Measurements from ENCODE around the gene SESN1. TPM values are rescaled to one million over a fixed set of nuclear protein-coding genes. Genes with fewer than 3 reads are reported as not detected.

The SESN1 gene
- total RNA-seq, 1 donor from 2014 or later, result 29.6 TPM

DNA sequence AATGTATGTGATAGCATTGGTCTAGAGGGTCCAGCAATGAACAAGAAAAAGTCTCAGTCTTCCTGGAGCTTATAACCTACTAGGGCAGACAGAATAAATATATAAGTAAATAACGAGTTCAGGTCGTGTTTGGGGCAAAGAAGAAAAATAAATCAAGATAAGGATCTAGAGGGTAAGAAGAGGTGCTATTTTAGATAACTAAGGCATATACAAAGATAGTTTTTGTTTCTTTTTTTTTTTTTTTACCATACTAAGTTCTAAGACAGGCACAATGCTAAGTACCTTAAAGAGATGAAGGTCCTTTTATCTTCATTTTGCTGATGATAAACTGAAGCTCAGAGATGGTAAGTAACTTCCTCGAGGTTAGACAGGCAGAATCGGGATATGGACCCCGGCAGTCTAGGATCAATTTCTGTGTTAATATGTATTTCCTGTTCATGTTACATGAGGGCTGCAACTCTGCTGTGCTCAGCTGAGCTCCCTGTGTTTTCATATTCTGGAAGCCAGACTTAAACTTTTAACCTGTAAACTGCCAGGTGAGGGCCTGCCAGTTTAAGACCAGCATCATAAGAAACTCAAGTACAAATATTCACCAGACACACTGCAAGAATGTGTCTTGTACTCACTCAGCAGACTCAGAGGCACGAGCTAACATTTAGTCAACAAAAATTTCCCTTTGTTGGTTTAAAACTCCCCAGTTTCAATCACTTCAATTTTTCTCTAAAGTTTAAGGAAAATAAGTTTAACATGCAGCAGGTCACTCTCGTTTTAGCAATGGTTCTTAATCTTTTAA, 23.3 kb downstream of the SESN1 start:
- DNase-seq (ENCODE audit: low spot score), result no peak
- intact Hi-C loops (cut with DNase I), result loop anchor here (5.0 kb wide), 4 partner anchors 124 to 514 kb away; partner anchors contain the start of gene ARMC2

DNA sequence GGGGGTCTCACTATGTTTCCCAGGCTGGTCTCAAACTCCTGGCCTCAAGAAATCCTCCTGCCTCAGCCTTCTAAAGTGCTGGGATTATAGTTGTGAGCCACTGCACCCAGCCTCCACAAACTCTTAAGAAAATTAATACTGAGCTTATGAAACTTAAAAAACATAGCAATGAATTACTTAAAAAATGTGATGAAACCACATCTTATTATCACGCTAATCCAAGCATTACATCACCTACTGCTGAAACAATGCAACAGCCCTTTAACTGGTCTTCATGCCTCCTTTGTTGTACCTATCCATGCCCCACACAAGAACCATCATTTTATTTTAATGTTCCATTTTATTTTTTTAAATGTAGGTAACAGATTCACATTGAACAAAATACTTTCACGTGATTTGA, 24.9 kb downstream of the SESN1 start:
- no peak for DNase-seq (ENCODE audit: low spot score)
- intact Hi-C loops (cut with DNase I), result loop anchor here (5.0 kb wide), 4 partner anchors 122 to 512 kb away; partner anchors contain the start of gene ARMC2

DNA sequence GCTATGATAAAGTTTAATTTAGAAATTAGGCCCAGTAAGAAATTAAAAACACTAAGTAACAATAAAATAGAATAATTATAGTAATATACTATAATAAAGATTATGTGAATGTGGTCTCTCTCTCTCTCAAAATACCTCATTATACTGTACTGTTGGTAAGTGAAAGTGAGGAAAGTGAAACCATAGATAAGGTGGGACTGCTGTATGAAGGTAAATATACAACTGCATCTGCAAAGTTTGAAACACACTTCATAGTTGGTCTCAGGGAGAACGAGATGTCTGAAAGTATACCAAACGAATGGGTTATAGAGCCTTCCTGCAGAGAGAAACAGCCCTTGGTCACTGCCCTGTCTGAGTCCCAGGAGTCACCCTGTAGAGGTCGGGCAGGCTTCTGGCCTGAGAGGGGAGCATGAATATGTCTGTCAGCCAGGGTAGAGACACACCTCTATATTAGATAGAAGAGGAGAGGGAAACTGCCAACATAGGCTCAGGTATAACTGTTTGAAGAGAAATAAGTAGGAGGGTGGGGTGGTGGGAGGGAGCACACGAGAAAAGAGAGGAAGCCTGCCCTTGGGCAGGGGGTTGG, 31.8 kb downstream of the SESN1 start:
- intact Hi-C loops (cut with DNase I), result loop anchor here (5.0 kb wide), 1 partner anchor 161 kb away; no protein-coding TSS in a partner anchor
- no peak for DNase-seq (ENCODE audit: low spot score)

DNA sequence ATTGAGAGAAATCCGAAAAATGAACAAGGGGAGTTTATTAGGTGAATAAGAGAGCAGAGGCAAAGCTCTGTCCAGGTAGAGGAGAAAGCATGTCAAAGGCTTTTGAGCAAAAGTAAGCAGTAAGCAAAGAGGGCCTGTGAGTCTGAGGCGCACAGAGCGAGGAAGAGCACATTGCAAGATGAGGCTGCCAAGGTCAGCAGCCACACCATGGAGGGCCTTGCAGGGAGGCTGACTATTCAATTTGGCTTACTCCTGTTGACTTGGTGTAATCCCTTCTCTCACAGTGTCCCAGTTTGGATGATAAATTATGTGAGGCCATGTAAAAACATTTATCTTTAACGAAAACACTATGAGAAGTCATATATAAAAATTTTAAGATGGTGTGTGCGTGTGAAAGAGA, 32.4 kb downstream of the SESN1 start:
- intact Hi-C loops (cut with DNase I), result loop anchor here (5.0 kb wide), 1 partner anchor 160 kb away; no protein-coding TSS in a partner anchor
- DNase-seq (ENCODE audit: low spot score), result no peak

DNA sequence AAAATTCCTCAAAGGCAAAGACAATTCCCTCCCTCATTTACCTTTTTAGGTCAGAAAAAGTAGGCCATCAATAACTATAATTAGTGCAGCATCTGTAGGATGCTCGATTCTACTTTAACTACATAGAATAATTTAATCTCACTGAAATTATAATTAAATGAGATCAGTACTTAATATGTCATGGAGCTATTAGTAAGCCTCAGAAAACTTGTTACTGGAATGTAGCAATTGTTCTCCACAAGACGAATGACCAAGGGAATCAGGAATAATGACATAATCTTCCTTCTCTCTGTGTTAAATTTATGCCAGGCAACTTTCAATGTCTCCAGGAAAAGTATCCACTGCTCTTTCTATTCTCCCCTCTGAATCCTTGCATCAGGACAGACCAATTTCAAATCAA, 34.1 kb downstream of the SESN1 start:
- no peak for DNase-seq (ENCODE audit: low spot score)
- intact Hi-C loops (cut with DNase I), result loop anchor here (5.0 kb wide), 1 partner anchor 158 kb away; no protein-coding TSS in a partner anchor

DNA sequence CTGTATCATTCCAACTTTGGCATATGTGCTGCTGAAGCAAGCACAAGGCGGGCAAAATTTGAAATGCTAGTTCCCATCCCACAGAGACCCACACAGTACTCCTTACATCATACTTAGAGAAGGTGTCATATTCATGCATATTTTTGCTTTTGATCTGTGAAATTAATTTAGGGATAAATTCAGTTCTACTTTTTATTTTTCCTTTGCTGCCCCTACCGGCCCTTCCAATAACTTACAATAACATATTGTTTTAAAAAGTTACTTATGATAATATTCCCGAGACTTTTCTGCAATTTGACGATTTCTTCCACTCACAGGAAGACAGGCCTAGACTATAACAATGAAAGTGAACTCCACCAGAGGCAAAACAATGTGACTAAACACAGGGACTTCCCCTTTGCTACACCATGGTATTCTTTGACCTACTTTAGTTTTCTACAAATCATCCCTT, 35.0 kb downstream of the SESN1 start:
- DNase-seq (ENCODE audit: low spot score), result no peak
- intact Hi-C loops (cut with DNase I), result loop anchor here (2.0 to 5.0 kb wide), 2 partner anchors 113 to 157 kb away; no protein-coding TSS in a partner anchor

DNA sequence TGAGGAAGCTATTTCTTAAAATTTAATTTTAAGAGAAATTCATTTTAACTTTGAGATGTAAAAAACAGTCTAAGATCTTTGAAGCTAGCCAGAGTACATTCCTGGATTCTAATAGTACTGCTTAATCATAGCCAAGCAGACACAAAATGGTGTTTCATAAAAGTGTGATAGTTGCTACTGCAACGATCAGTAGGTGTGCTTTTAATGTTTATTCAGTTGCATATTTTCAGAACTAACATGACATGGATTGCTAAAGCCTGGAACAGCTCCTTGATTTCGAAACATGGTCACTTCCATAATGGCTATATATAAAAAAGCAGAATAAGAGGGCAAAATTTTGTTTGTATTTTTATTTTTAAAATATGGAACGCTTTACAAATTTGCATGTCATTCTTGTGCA, 35.5 kb downstream of the SESN1 start:
- intact Hi-C loops (cut with DNase I), result loop anchor here (2.0 kb wide), 1 partner anchor 112 kb away; no protein-coding TSS in a partner anchor
- no peak for DNase-seq (ENCODE audit: low spot score)

DNA sequence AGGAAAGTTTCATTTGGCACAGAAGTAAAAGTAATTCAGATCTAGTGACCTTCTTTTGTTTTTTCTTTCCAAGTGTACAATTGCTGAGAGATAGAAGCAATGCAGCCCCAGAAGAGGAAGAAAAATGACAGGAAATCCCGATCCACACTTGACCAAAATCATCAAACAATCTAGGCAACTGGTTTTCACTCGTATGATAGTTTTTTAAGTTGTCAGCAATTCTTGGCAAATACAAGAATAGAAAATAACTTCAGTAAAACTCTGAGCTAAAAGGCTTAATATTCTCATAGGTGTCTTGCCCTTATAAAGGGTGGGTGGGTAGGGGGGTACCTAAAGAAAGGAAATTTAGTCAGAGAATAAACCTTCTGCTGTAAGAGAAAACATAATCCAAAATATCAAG, 36.0 kb downstream of the SESN1 start:
- no peak for DNase-seq (ENCODE audit: low spot score)
- intact Hi-C loops (cut with DNase I), result loop anchor here (2.0 kb wide), 1 partner anchor 112 kb away; no protein-coding TSS in a partner anchor

DNA sequence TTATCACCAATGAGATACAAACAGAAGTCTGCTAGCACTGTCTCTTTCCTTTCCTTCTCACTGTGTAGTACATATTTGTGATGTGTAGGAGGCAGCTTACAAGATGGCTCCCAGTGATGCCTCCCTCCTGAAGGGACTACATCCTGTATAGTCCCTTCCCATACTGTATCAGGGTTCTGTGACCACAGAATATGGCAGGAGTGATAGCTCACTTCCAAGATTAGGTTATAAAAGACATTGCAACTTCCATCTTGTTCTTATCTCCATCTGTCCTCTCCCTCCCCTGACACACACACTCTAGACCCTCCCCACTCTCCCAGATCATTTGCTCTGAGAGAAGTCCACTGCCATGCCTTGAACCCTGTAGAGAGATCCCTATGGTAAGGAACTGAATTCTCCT, 38.0 kb downstream of the SESN1 start:
- intact Hi-C loops (cut with DNase I), result no loop called here

DNA sequence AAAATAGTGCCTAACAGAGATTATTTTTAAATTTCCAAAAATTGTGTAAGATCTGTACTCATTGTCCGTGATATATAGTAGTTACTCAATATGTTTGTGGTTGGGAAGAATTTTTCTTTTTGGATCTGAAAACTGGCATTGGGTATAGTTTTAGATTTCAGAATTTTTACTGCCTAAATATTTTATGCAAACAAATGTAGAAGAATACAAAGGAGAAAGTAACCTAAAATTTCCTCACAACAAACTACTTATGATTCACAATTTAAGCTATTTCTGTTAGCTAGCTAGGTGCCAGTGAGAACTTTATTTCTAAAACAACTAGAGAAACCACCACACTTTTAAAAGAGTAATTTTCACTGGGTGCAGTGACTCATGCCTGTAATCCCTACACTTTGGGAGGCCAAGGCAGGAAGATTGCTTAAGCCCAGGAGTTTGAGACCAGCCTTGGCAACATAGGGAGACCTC, 38.8 kb downstream of the SESN1 start:
- intact Hi-C loops (cut with DNase I), result no loop called here
- DNase-seq (ENCODE audit: low spot score), result no peak

More for the DNA sequence above, 38.0 kb downstream of the SESN1 start:
- no peak for DNase-seq (ENCODE audit: low spot score)

DNA sequence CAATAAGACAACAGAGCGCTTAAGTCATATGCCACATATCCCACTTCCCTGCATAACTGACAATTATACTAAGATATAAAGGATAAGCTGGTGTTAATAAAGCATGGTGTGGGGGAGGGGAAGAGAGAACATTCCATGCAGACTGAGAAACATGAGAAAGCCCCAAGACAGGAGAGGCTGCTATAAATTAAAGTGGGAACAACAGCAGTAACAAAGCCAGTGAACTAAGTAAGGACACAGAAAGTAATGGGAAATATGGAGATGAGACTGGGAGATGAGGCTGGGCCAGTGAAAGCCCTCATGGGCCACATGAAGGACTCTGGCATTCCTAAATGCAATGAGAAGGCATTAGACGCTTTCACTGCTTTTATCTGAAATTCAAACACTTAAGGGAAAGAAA, 41.3 kb downstream of the SESN1 start:
- intact Hi-C loops (cut with DNase I), result no loop called here

DNA sequence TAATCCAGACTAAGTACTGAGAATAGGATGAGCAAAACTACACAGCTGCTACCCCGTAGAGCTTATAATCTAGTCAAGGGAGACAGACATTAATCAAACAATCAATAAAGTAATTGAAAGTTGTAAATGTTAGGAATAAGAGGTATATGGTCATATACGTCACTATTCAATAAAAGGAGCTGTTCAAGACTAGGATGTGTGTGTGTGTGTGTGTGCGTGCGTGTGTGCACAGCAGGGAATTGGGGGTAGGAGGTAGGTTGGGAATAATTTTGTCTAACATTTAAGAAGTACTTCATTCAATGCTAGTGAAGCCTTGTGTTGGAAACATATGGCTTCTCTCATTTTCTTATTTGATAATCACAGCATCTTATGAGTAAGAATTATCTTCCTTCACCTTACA, 41.8 kb downstream of the SESN1 start:
- DNase-seq (ENCODE audit: low spot score), result no peak
- intact Hi-C loops (cut with DNase I), result no loop called here

More for the DNA sequence above, 41.3 kb downstream of the SESN1 start:
- DNase-seq (ENCODE audit: low spot score), result no peak

DNA sequence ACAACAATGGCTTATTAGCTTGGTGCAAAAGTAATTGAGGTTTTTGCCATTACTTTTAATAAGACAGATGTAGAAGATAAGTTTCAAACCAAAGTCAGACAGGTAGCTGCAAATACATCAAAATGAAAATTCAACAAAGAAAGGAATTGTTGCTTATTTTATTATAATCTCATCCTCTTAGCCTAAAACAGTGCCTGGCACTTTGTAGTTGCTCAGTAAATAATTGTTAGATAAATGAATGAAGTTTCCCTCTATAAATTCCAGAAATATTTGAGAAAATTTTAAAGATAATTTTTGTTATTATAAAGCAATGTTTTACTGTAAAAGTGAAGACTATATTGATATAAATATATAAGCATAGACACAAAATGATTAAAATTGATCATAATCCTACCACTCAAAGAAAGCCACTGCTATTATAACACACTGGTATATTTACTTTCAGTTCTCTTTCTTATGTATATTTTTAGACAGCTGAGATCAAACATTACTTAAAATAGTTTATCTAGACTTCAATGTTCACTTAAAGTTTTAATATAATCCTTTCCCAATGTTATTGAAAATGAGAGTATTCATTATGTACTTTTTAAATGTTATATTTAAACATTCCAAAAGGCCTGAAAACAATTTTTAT, 42.5 kb downstream of the SESN1 start:
- intact Hi-C loops (cut with DNase I), result no loop called here
- DNase-seq (ENCODE audit: low spot score), result no peak

DNA sequence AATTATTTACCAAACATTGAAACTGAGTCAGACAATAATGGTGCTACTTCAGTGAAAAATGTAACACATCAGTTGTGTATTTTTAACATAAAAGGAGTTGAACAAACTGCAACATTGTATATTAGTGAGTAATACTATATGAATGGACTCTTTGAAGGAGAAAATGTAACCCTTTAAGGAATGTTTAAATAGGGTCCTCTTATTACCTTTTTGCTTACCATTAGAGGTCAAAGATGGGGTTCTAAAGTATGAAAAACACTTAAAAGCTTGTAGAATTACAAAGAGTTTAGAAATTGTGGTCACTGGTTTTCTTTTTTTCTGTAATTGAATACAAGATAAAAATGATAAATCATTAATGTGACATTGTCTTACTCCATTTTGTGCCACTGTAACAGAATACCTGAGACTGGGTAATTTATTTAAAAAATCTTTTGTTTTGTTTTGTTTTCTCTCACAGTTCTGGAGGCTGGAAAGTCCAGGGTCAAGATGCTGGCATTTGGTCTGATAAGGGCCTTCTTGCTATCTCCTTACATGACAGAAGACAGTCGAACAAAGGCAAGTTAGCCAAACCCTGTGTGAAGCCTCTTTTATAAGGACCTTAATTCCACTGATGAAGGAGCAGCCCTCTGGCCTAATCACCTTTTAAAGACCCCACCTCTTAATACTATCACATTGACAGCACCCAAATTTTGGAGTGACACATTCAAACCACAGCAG, 43.2 kb downstream of the SESN1 start:
- intact Hi-C loops (cut with DNase I), result no loop called here
- no peak for DNase-seq (ENCODE audit: low spot score)

DNA sequence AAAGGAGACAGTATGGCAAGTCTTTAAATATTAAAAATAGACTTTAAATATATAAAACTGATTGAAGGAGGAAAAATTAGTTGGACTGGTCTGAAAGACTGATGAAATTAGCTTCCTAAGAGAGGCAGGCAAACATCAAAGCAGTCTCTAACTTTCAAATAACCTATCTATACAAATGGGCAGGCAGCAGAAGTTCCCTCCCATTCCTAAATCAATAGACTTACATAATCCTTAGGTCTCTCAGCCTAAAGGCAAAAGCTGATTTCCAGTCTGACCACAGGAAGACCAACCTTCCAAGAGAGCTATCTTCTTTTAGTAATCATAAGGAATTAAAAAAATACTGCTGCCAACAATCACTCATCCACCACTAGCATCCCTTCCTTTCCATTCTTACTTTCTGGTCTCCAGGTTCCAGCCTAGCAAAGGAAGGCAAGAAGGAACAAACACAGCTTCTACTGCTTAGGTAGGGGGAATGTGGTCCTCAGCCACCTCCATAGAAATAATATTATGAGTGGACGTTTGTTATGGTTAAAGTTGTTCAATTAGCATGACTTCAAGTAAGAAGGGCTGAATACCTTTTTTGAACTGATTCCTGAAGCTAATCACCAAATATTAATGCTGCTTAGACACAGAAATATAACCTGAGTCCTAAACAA, 44.1 kb downstream of the SESN1 start:
- no peak for DNase-seq (ENCODE audit: low spot score)
- intact Hi-C loops (cut with DNase I), result no loop called here

DNA sequence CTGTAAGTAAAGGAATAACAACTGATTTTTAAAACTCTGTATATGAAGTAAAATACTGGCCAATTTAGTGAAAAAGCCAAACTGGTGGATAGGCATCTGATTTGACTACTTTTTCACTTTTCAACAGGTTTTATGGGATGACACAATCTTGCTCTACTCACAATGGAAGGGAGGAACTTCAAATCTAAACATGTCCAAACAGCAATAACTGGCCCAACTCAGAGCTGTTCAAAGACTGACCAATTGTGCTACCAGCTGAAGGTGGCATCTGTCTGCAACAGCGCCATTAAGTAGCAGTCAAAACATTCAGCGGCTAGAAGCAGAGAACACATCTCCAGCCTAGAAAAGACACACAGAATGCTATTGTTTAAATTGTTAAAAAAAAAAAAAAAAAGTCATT, 44.6 kb downstream of the SESN1 start:
- no peak for DNase-seq (ENCODE audit: low spot score)
- intact Hi-C loops (cut with DNase I), result no loop called here

DNA sequence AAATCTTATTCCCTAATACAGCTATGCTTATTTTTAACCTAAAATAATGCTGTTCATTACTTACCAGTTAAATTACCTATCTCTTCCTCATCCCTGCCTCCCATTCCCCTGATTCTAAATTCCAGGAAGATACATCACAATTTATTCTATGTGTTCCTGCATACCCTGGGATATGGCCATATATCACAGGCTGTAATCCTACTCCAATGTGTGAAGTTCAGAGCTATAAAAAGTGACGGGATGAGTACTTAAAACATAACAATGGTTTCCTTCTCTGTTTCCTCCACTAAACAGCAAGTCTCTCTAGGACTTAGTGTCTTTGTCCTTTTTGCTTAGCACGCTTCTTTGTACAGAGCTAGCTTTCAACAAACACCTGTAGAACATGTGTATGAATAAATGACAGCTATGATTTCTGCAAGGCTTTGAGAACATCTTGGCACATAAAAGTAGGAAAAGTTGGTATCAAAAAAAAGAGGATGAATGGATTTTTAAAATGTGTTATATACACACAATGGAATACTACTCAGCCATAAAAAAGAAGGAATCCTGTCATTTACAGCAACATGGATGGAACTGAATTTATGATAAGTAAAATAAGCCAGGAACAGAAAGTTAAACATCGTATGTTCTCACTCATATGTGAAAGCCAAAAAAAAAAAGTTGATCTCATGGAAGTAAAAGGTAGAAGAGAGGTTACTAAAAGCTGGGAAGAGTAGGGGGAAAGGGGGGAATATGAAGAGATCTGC, 45.8 kb downstream of the SESN1 start:
- no peak for DNase-seq (ENCODE audit: low spot score)
- intact Hi-C loops (cut with DNase I), result no loop called here

DNA sequence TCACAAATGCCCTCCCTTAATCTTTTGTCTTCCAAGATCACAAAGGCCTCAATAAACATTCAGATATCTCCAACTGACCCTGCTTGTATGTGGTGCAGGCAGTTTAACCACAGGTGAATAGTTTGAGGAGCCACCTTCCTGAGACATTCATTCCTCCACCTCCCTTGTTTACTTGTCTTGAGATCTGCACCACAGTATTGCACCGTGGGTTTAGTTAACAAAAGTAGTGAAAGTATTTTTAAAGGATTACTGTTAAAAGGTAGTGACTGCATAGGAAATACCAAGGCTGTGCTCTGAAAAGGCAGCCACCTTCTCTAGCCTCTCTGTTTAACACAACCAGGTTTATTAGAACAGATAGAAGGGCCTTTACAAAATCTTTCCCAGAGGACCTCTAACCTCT, 46.5 kb downstream of the SESN1 start:
- DNase-seq (ENCODE audit: low spot score), result no peak
- intact Hi-C loops (cut with DNase I), result no loop called here
